Testis (tissue), 3 donors: ENCODE data around the gene CAMKK1. TPM values are rescaled to one million over a fixed set of nuclear protein-coding genes. Genes with fewer than 3 reads are reported as not detected.
"Not testable (repeated sequence)": the region's sequence is repeated elsewhere in the genome, so short reads cannot be mapped to it uniquely, and the experiment has no call there.

Experiments
- DNase-seq: peaks from one replicate; pipeline ENCODE4 v3.0.0-alpha.2; 2019
- H3K27ac ChIP-seq, 2 donors: fragments of 200-600 bp; sonication (generic); one replicate each; pipeline ENCODE4 v1.5.1; 2019
- H3K27me3 ChIP-seq: fragments of 200-600 bp; sonication (generic); one replicate; pipeline ENCODE4 v1.5.1; 2019
- H3K36me3 ChIP-seq: fragments of 200-600 bp; sonication (generic); one replicate; pipeline ENCODE4 v1.5.1; 2017; ENCODE audit warnings: low read depth; ENCODE audit errors: missing control alignments
- H3K4me1 ChIP-seq: fragments of 200-600 bp; sonication (generic); one replicate; pipeline ENCODE4 v1.5.1; 2019
- H3K4me3 ChIP-seq, 2 donors: fragments of 200-600 bp; sonication (generic); one replicate each; pipeline ENCODE4 v1.5.1; 2017 to 2019
- H3K9me3 ChIP-seq: fragments of 200-600 bp; sonication (generic); one replicate; pipeline ENCODE4 v1.5.1; 2017
- POLR2A ChIP-seq: fragments of 450-650 bp; IDR thresholded peaks from one replicate; pipeline ENCODE4 v1.6.1; 2017; ENCODE audit warnings: antibody characterized with exemption, mild to moderate bottlenecking, moderate library complexity
- WGBS, 2 donors: methylation state at CpG; one replicate each; pipeline ENCODE4 v1.1.5; 2018; 5-methylcytosine and 5-hydroxymethylcytosine counted together
- intact Hi-C: fragments of 100-400 bp; cut with DNase I; formaldehyde crosslinking; loops from one replicate; pipeline ENCODE4 v1.15.1; 2023; ENCODE audit warnings: low total_unique reads
- polyA plus RNA-seq: library from polyadenylated mRNA; stranded (reverse); fragments of 350-450 nt; fragmentation: Illumina TruSeq; extraction: RNeasy Lipid Tissue Mini Kit (QIAGEN cat#74804); gene quantifications from one replicate; pipeline ENCODE4 v1.2.3, GENCODE V29; 2014; ENCODE audit warnings: low read depth, low replicate concordance; ENCODE audit not compliant: insufficient read depth
- total RNA-seq, 2 donors: library from RNA; depleted of rRNA; stranded (reverse); fragments of >200 nt; gene quantifications; one replicate each; pipeline ENCODE4 v1.2.3, GENCODE V29; 2016
- TF ChIP-seq, protein P1 (sequence below), 3 experiments: fragments of 450-650 bp in 2 of 3; fragments of 200-600 bp in 1 of 3; sonication (generic) in 1 of 3; IDR thresholded peaks; one replicate each; pipeline ENCODE4 v1.5.1; 2016 to 2019; ENCODE audit warnings: antibody characterized with exemption in 3 of 3, mild to moderate bottlenecking in 2 of 3, moderate library complexity in 1 of 3

CAMKK1 gene
- total and polyA plus RNA-seq, 3 donors from 2014 or later = 18.5 to 21.6 (median 19.7) TPM

DNA sequence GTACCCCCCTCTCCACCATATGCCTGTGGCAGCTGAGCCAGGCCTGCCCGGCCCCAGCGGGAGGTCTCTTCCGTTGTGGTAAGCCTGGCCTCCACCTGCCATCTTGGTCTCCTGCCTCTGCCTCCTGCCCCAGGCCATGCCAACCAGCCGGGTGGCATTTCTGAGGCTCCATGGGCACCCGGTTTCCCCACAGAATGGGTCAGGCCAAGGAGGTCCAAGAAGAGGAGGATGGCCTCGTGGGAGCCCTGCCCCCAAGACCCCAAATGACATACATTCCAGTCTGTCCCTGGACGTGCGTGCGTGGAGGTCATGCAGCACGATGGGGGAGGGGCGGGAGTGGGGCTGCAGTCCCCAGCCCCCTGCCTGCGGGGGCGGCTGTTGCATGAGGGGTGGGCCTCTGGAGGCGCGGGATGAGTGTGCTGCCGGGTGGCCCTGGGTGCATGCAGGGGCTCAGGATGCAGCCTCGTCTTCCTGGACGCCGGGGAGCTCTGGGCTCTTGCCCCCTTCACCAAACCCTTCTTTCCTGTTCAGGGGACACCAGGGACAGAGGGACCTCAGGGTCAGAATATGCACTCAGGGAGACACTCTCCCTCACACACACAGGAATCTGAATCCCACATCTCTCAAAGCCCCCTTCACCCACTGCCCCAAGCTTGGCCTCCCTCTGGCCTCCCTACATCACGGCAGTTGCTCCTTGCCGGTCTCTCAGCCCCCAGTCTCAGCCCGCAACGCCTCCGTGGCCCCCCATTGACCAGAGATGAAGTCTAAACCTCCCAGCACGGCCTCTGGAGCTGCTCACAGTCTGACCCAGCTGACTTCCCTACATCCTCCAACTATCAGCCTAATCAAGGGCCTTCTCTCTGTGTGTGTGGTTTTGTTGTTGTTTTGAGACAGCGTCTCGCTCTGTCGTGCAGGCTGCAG lies 30.8 kb downstream of the CAMKK1 start:
- intact Hi-C loops = no loop called here

DNA sequence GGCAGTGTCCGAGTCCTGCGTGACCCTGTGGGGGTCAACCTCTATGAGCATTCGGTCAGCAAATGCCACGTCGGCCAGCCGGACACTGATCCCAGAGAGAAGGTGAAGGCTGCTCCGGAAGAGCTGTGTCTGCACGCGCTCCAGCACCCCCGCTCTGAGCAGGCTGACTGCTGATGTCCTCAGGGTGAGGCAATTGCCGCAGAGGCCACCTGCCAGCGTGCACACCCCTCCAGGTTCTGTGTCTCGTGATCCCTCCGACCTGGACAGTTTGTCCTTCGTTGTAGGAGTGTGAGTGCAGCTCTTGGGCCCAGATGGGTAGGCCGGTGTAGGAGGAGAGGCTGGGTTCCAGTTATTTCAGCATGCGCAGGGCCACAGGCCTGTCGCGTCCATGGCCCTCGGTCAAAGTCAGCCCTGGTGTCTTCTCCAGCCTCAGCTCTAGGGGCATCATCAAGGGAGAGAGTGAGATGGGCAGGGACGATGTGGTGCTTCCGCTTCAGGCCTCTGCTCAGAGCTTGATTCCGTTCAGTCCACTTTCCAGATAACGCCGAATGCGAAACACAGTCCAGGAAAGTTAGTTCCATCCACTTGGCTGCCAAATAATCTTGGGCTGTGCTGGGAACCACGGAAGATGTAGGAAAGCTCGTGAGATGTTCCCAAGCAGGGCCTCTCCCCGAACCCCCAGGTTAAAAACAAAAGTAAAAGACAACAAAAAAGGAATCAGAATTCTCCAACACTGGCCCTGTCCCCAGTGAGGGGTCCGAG lies 31.7 kb downstream of the CAMKK1 start:
- Histone ChIP-seq H3K36me3 (no peaks in the 10 kb centered on the region), H3K9me3 (no peaks in the 10 kb centered on the region), H3K4me3 (no peak overlapping the region), H3K4me1 (no peaks in the 10 kb centered on the region), H3K27ac (no peak overlapping the region), H3K27me3 (no peaks in the 10 kb centered on the region)
- intact Hi-C loops = no loop called here
- DNase-seq = no peak
- no peak for TF ChIP-seq POLR2A
- TF ChIP-seq, protein P1, sequence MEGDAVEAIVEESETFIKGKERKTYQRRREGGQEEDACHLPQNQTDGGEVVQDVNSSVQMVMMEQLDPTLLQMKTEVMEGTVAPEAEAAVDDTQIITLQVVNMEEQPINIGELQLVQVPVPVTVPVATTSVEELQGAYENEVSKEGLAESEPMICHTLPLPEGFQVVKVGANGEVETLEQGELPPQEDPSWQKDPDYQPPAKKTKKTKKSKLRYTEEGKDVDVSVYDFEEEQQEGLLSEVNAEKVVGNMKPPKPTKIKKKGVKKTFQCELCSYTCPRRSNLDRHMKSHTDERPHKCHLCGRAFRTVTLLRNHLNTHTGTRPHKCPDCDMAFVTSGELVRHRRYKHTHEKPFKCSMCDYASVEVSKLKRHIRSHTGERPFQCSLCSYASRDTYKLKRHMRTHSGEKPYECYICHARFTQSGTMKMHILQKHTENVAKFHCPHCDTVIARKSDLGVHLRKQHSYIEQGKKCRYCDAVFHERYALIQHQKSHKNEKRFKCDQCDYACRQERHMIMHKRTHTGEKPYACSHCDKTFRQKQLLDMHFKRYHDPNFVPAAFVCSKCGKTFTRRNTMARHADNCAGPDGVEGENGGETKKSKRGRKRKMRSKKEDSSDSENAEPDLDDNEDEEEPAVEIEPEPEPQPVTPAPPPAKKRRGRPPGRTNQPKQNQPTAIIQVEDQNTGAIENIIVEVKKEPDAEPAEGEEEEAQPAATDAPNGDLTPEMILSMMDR (IDR thresholded peaks at IDR 0.05) = no peak
- WGBS, 2 donors = 95 to 97% methylated on average over 14 to 30 of the region's 30 CpGs

More for the DNA sequence above, 30.8 kb downstream of the CAMKK1 start:
- Histone ChIP-seq H3K36me3 (no peaks in the 10 kb centered on the region), H3K9me3 (no peaks in the 10 kb centered on the region), H3K4me3 (no peak overlapping the region), H3K27me3 (no peaks in the 10 kb centered on the region), H3K27ac (no peak overlapping the region), H3K4me1 (no peaks in the 10 kb centered on the region)
- no peak for DNase-seq
- 84 to 92% methylated on average over 25 to 27 of the region's 28 CpGs for WGBS, 2 donors
- no peak for TF ChIP-seq POLR2A
- TF ChIP-seq, protein P1 (IDR thresholded peaks at IDR 0.05) = no peak

DNA sequence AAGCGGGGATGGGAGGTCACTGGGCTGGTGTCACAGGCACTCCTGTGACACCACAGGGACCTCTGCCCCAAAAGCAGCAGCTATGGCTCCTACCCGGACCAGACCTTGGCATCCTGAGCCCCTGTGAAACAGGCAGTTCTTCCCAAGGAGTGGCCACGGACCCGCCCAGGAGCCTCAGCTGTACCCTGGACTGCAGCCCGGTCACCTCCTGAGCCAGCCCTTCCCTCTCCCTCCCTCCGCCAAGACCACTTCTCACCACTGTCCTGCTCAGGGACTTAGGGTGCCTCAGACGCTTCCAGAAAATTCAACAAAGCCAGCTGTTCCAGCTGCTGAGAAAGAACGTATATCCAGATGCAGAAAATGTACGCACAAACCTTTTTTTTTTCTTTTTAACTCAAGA lies 32.9 kb downstream of the CAMKK1 start:
- intact Hi-C loops = no loop called here
- Histone ChIP-seq H3K36me3 (no peaks in the 10 kb centered on the region), H3K4me3 (no peak overlapping the region), H3K27ac (no peak overlapping the region), H3K27me3 (no peaks in the 10 kb centered on the region), H3K4me1 (no peaks in the 10 kb centered on the region), H3K9me3 (no peaks in the 10 kb centered on the region)
- no peak for TF ChIP-seq POLR2A
- TF ChIP-seq, protein P1 (IDR thresholded peaks at IDR 0.05) = no peak
- WGBS, 2 donors = 57 to 87% methylated on average over 6 to 9 of the region's 9 CpGs
- peak; percentile 50 for DNase-seq

DNA sequence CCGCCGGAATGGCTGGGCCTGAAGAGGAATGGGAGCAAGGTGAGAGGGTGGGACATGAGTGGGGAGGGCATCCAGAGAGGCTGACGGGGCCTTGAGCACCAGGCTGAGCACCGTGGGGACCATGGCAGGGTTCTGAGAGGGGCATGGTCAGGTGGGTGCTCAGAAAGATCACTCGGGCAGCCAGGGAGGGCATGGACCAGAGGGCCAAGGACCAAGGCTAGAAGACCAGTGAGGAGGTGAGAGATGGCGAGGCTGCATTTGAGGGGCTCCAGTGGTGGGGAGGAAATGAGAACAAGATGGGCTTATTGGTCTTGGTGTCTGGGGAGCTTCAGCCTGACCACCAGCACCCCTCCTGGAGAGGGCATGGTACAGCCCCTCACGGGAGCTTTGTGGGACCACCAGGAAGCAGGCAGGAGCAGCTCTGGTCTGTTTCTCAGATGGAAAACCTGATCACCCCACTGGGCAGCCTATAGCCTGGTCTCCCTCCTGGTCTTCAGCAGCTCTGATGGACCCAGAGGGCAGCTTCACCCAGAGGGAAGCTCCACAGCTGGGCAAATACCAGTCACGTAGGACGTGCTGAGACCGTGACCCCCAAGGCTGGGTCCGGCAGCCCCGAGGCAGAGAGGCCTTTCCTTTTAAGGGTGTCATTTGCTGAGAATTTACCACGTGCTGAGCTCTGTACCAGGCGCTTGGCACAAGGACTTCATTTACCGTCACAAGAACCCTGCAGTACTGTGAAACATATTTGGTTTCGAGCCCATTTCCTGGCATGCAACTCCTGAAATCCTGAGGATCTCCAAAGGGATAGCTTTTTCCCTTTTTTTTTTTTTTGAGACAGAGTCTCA lies 35.4 kb downstream of the CAMKK1 start:
- intact Hi-C loops = no loop called here
- Histone ChIP-seq H3K27ac (no peak overlapping the region), H3K27me3 (no peaks in the 10 kb centered on the region), H3K36me3 (no peaks in the 10 kb centered on the region), H3K4me3 (no peak overlapping the region), H3K9me3 (no peaks in the 10 kb centered on the region), H3K4me1 (no peaks in the 10 kb centered on the region)
- 88 to 89% methylated on average over 11 to 16 of the region's 16 CpGs for WGBS, 2 donors
- TF ChIP-seq, protein P1 (IDR thresholded peaks at IDR 0.05) = no peak
- no peak for TF ChIP-seq POLR2A
- no peak for DNase-seq

DNA sequence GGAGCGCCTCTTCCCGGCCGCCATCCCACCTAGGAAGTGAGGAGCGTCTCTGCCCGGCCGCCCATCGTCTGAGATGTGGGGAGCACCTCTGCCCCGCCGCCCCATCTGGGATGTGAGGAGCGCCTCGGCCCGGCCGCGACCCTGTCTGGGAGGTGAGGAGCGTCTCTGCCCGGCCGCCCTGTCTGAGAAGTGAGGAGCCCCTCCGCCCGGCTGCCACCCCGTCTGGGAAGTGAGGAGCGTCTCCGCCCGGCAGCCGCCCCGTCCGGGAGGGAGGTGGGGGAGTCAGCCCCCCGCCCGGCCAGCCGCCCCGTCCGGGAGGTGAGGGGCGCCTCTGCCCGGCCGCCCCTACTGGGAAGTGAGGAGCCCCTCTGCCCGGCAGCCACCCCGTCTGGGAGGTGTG lies 38.6 kb downstream of the CAMKK1 start:
- H3K27me3 ChIP-seq, DNase-seq, H3K27ac ChIP-seq, H3K9me3 ChIP-seq, H3K36me3 ChIP-seq, H3K4me1 ChIP-seq, intact Hi-C loops: not testable (repeated sequence)
- 90% methylated on average over 20 of the region's 36 CpGs; no CpG with 5 or more reads in 1 of the 2 donors for WGBS, 2 donors
- peak overlapping the region in 1 of 2 donors; percentile 23 for H3K4me3 ChIP-seq
